Measurements from ENCODE around the gene APAF1. TPM values are rescaled to one million over a fixed set of nuclear protein-coding genes. Genes with fewer than 3 reads are reported as not detected.

APAF1 gene
- total and polyA plus RNA-seq, 12 donors, result 2.0 to 9.9 (median 4.0) TPM

GRCh38 chr12:98606359-98606988 lies 38.6 kb upstream of the APAF1 start:
- H3K9me3 ChIP-seq, result no peaks in the 10 kb centered on the region
- ATAC-seq, result peak in 1 of 8 donors; percentile 40
- peaks cover 0 to 45% (median 32%) of the 10 kb centered on the region in 9 donors for H3K36me3 ChIP-seq
- H3K4me3 ChIP-seq, result no peak overlapping the region
- H3K27me3 ChIP-seq, result no peaks in the 10 kb centered on the region
- 69 to 71% methylated on average over 2 of the region's 2 CpGs for WGBS, 2 donors
- DNase-seq, result no peak
- no peaks in the 10 kb centered on the region for H3K4me1 ChIP-seq
- H3K27ac ChIP-seq, result peak overlapping the region in 1 of 10 donors; percentile 74
- intact Hi-C loops (cut with DNase I), result no loop called here
- no peak for TF ChIP-seq CTCF (IDR thresholded peaks at IDR 0.05)

- no peak for ATAC-seq
- Histone ChIP-seq H3K4me1 (peaks cover 0 to 5% (median 0%) of the 10 kb centered on the region in 9 donors), H3K36me3 (peaks cover 0 to 3% (median 0%) of the 10 kb centered on the region in 9 donors), H3K9me3 (no peaks in the 10 kb centered on the region), H3K27ac (no peak overlapping the region), H3K4me3 (no peak overlapping the region), H3K27me3 (no peaks in the 10 kb centered on the region)
- no peak for TF ChIP-seq CTCF (IDR thresholded peaks at IDR 0.05)
- intact Hi-C loops (cut with DNase I), result no loop called here
- no peak for DNase-seq
- 96 to 100% methylated on average over 2 of the region's 2 CpGs for WGBS, 2 donors
Measured at GRCh38 chr12:98610596-98610995, 34.5 kb upstream of the APAF1 start.

GRCh38 chr12:98612696-98613334 lies 32.3 kb upstream of the APAF1 start:
- intact Hi-C loops (cut with DNase I), result no loop called here
- no peaks in the 10 kb centered on the region for H3K9me3 ChIP-seq
- no peaks in the 10 kb centered on the region for H3K27me3 ChIP-seq
- no peaks in the 10 kb centered on the region for H3K36me3 ChIP-seq
- no peak for TF ChIP-seq CTCF (IDR thresholded peaks at IDR 0.05)
- no peak for DNase-seq
- peaks cover 0 to 8% (median 0%) of the 10 kb centered on the region in 9 donors for H3K4me1 ChIP-seq
- no peak overlapping the region for H3K4me3 ChIP-seq
- ATAC-seq, result peak in 1 of 8 donors; percentile 22
- H3K27ac ChIP-seq, result peak overlapping the region in 1 of 10 donors; percentile 18
- 72 to 78% methylated on average over 5 of the region's 5 CpGs for WGBS, 2 donors

GRCh38 chr12:98618952-98619351 lies 26.1 kb upstream of the APAF1 start:
- no peaks in the 10 kb centered on the region for H3K9me3 ChIP-seq
- H3K36me3 ChIP-seq, result no peaks in the 10 kb centered on the region
- H3K4me3 ChIP-seq, result peak overlapping the region in 1 of 10 donors; percentile 9
- H3K27ac ChIP-seq, result peak overlapping the region in 2 of 10 donors; percentile 1 to 37
- intact Hi-C loops (cut with DNase I), result no loop called here
- peaks cover 0 to 30% (median 0%) of the 10 kb centered on the region in 9 donors for H3K4me1 ChIP-seq
- DNase-seq, result no peak
- 57 to 62% methylated on average over 4 of the region's 4 CpGs for WGBS, 2 donors
- ATAC-seq, result peak in 6 of 8 donors; percentile 45 to 76 (median 61)
- no peak for TF ChIP-seq CTCF (IDR thresholded peaks at IDR 0.05)
- H3K27me3 ChIP-seq, result no peaks in the 10 kb centered on the region
